Uterus (tissue), 4 donors: ENCODE results near the gene FADS3. TPM values are rescaled to one million over a fixed set of nuclear protein-coding genes. Genes with fewer than 3 reads are reported as not detected.

ENCODE experiments used
- DNase-seq, 2 donors: peaks; one replicate each; pipeline ENCODE4 v3.0.0-alpha.2; 2019 to 2020
- H3K27ac ChIP-seq, 2 donors: fragments of 200-600 bp; sonication (generic); 1 replicate in 1 of 2; 2 replicates in 1 of 2; pipeline ENCODE4 v1.5.1; 2016 to 2018
- H3K27me3 ChIP-seq, 2 donors: fragments of 200-600 bp; sonication (generic); one replicate each; pipeline ENCODE4 v1.5.1; 2018 to 2019; ENCODE audit warnings: control low read depth in 1 of 2
- H3K36me3 ChIP-seq, 2 donors: fragments of 200-600 bp; sonication (generic); one replicate each; pipeline ENCODE4 v1.5.1; 2019; ENCODE audit warnings: control low read depth in 1 of 2
- H3K4me1 ChIP-seq, 2 donors: fragments of 200-600 bp; sonication (generic); one replicate each; pipeline ENCODE4 v1.5.1; 2018 to 2019; ENCODE audit warnings: control low read depth in 1 of 2
- H3K4me3 ChIP-seq, 2 donors: fragments of 200-600 bp; sonication (generic); 1 replicate in 1 of 2; 2 replicates in 1 of 2; pipeline ENCODE4 v1.5.1; 2018 to 2019; ENCODE audit warnings: mild to moderate bottlenecking in 1 of 2
- H3K9me3 ChIP-seq, 2 donors: fragments of 200-600 bp; sonication (generic); one replicate each; pipeline ENCODE4 v1.5.1; 2019; ENCODE audit warnings: control low read depth in 1 of 2
- POLR2A ChIP-seq, 2 donors: fragments of 450-650 bp; IDR thresholded peaks; one replicate each; pipeline ENCODE4 v1.6.1; 2016; ENCODE audit warnings: antibody characterized with exemption in 2 of 2, mild to moderate bottlenecking in 1 of 2, moderate library complexity in 1 of 2
- intact Hi-C: fragments of 100-400 bp; cut with DNase I; formaldehyde crosslinking; loops from one replicate; pipeline ENCODE4 v1.15.1; 2023; ENCODE audit warnings: low total_unique reads
- total RNA-seq, 4 donors: library from RNA; depleted of rRNA in 3 of 4; stranded (reverse); fragments of >200 nt in 3 of 4; gene quantifications; one replicate each; pipeline versions ENCODE4 v1.1.0 to v1.2.4, GENCODE V29; 2014 to 2023
- TF ChIP-seq, protein P1 (sequence below), 4 experiments: fragments of 200-600 bp in 2 of 4; fragments of 450-650 bp in 2 of 4; sonication (generic) in 2 of 4; IDR thresholded peaks; one replicate each; pipeline ENCODE4 v1.5.1; 2016 to 2019; ENCODE audit warnings: antibody characterized with exemption in 4 of 4, mild to moderate bottlenecking in 2 of 4, moderate library complexity in 1 of 4
- donor health status: DM: yes; HTN: yes; CAD: no.

Gene FADS3
- total RNA-seq, 4 donors from 2014 or later: 18.2 to 74.6 (median 32.0) TPM

- Histone ChIP-seq H3K4me3 (no peak overlapping the region), H3K9me3 (no peaks in the 10 kb centered on the region), H3K27ac (peak overlapping the region; percentile 66 to 70), H3K4me1 (peaks cover 0 to 10% of the 10 kb centered on the region in 2 donors), H3K36me3 (no peaks in the 10 kb centered on the region), H3K27me3 (no peaks in the 10 kb centered on the region)
- TF ChIP-seq, protein P1, sequence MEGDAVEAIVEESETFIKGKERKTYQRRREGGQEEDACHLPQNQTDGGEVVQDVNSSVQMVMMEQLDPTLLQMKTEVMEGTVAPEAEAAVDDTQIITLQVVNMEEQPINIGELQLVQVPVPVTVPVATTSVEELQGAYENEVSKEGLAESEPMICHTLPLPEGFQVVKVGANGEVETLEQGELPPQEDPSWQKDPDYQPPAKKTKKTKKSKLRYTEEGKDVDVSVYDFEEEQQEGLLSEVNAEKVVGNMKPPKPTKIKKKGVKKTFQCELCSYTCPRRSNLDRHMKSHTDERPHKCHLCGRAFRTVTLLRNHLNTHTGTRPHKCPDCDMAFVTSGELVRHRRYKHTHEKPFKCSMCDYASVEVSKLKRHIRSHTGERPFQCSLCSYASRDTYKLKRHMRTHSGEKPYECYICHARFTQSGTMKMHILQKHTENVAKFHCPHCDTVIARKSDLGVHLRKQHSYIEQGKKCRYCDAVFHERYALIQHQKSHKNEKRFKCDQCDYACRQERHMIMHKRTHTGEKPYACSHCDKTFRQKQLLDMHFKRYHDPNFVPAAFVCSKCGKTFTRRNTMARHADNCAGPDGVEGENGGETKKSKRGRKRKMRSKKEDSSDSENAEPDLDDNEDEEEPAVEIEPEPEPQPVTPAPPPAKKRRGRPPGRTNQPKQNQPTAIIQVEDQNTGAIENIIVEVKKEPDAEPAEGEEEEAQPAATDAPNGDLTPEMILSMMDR (IDR thresholded peaks at IDR 0.05): no peak
- TF ChIP-seq POLR2A (IDR thresholded peaks at IDR 0.05): no peak
- DNase-seq: no peak
- intact Hi-C loops: no loop called here
Measured at GRCh38 chr11:61907871-61908729, 16.8 kb upstream of the FADS3 start.

DNA sequence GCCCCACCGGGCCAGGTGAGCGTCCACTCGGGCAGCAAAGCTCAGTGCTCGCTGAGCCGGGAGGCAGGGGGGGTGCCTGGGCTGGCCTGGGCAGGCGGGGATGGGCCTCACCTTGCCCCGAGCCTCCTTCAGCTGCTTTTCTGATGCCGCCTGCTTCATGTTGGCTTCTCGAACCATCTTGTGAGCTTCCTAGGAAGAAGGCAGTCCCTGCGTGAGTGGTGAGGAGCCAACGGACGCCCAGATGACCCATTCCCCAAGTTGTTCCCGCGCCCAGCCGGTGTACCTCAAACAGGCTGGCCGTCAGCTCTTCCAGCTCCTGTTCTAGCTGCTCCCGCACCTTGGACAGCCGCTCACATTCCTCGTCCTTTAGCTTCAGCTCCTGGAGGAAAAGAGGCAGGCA, 15.9 kb upstream of the FADS3 start:
- Histone ChIP-seq H3K4me3 (no peak overlapping the region), H3K9me3 (no peaks in the 10 kb centered on the region), H3K27ac (peak overlapping the region in 1 of 2 donors; percentile 70), H3K4me1 (peaks cover 0 to 10% of the 10 kb centered on the region in 2 donors), H3K27me3 (no peaks in the 10 kb centered on the region), H3K36me3 (no peaks in the 10 kb centered on the region)
- intact Hi-C loops: no loop called here
- no peak for TF ChIP-seq POLR2A (IDR thresholded peaks at IDR 0.05)
- TF ChIP-seq, protein P1 (IDR thresholded peaks at IDR 0.05): no peak
- DNase-seq: no peak

GRCh38 chr11:61906522-61906909, 15.2 kb upstream of the FADS3 start:
- intact Hi-C loops: no loop called here
- no peak overlapping the region for H3K27ac ChIP-seq
- no peak overlapping the region for H3K4me3 ChIP-seq
- no peaks in the 10 kb centered on the region for H3K27me3 ChIP-seq
- peaks cover 0 to 10% of the 10 kb centered on the region in 2 donors for H3K4me1 ChIP-seq
- no peak for DNase-seq
- TF ChIP-seq POLR2A (IDR thresholded peaks at IDR 0.05): no peak
- TF ChIP-seq, protein P1 (IDR thresholded peaks at IDR 0.05): no peak
- H3K9me3 ChIP-seq: no peaks in the 10 kb centered on the region
- H3K36me3 ChIP-seq: no peaks in the 10 kb centered on the region

GRCh38 chr11:61905801-61906521, 14.6 kb upstream of the FADS3 start:
- Histone ChIP-seq H3K4me3 (no peak overlapping the region), H3K27ac (no peak overlapping the region), H3K27me3 (no peaks in the 10 kb centered on the region), H3K4me1 (peaks cover 0 to 10% of the 10 kb centered on the region in 2 donors), H3K9me3 (no peaks in the 10 kb centered on the region), H3K36me3 (no peaks in the 10 kb centered on the region)
- intact Hi-C loops: no loop called here
- DNase-seq: no peak
- TF ChIP-seq POLR2A (IDR thresholded peaks at IDR 0.05): no peak
- TF ChIP-seq, protein P1 (IDR thresholded peaks at IDR 0.05): no peak
